ENCODE measurements around the gene ATP5F1B.

DNA sequence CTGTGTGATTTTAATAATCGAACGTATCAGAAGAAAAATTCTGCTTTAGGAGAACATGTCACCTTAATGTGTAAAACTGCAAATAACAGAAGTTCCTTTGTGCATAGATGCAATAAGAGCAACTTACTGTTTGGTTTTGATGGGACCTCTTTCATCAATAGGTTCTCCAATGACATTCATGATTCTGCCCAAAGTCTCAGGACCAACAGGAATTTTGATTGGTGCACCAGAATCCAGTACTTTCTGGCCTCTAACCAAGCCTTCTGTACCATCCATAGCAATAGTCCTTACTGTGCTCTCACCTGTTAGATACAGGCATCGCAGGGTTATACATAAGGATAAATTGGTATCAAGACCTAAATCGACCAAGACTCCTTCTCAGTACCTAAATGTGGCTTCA, 1.1 kb downstream of the ATP5F1B start:
- TF ChIP-seq POLR2AphosphoS5 (IDR thresholded peaks at IDR 0.05; ENCODE audit: low read depth, low read length) (no peak), TAF1 (IDR thresholded peaks at IDR 0.05; ENCODE audit: borderline replicate concordance, insufficient read depth, low read length) (no peak), SIN3A (IDR thresholded peaks at IDR 0.05; ENCODE audit: borderline replicate concordance, insufficient read depth, low read length) (no peak)
